D721Med (cell line): Measurements from ENCODE around the gene PPM1H.

Experiments used
- DNase-seq: peaks from one replicate; pipeline ENCODE4 v3.0.0; 2011; ENCODE audit warnings: low spot score; ENCODE audit not compliant: insufficient read length
- FAIRE-seq: peaks from 2 replicates; lab custom pipeline; 2011; peaks lifted over from hg19 to GRCh38; lab: Jason Lieb, UNC
- TF ChIP-seq, protein P1 (sequence below): IDR thresholded peaks from 2 replicates; pipeline ENCODE4 v1.5.1; 2012; ENCODE audit warnings: mild to moderate bottlenecking, control low read depth; ENCODE audit not compliant: insufficient read depth; ENCODE audit errors: missing control alignments

Gene PPM1H

GRCh38 chr12:62806244-62806836 lies 128.6 kb downstream of the PPM1H start:
- DNase-seq: no peak
- no peak for FAIRE-seq
- TF ChIP-seq, protein P1, sequence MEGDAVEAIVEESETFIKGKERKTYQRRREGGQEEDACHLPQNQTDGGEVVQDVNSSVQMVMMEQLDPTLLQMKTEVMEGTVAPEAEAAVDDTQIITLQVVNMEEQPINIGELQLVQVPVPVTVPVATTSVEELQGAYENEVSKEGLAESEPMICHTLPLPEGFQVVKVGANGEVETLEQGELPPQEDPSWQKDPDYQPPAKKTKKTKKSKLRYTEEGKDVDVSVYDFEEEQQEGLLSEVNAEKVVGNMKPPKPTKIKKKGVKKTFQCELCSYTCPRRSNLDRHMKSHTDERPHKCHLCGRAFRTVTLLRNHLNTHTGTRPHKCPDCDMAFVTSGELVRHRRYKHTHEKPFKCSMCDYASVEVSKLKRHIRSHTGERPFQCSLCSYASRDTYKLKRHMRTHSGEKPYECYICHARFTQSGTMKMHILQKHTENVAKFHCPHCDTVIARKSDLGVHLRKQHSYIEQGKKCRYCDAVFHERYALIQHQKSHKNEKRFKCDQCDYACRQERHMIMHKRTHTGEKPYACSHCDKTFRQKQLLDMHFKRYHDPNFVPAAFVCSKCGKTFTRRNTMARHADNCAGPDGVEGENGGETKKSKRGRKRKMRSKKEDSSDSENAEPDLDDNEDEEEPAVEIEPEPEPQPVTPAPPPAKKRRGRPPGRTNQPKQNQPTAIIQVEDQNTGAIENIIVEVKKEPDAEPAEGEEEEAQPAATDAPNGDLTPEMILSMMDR: no peak

- no peak for DNase-seq
- TF ChIP-seq, protein P1: no peak
- no peak for FAIRE-seq
Observed at GRCh38 chr12:62805517-62805916, 129.4 kb downstream of the PPM1H start.

DNA sequence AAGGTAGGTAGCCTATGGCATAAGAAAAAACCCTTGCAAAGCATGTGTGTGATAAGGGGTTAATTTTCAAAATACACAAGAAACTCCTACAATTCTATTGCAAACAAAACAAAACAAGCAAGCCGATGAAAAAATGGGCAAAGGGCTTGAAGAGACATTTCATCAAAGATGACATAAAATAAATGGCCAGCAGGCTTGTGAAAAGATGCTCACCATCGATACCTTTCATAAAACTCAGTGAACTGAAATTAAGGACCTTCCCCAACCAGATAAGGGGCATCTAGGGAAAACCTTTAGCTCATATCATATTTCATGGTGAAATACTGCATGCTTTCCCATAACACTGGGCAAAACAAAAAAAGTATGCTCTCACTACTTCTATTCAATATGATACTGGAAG lies 131.2 kb downstream of the PPM1H start:
- TF ChIP-seq, protein P1: no peak
- DNase-seq: no peak
- no peak for FAIRE-seq

DNA sequence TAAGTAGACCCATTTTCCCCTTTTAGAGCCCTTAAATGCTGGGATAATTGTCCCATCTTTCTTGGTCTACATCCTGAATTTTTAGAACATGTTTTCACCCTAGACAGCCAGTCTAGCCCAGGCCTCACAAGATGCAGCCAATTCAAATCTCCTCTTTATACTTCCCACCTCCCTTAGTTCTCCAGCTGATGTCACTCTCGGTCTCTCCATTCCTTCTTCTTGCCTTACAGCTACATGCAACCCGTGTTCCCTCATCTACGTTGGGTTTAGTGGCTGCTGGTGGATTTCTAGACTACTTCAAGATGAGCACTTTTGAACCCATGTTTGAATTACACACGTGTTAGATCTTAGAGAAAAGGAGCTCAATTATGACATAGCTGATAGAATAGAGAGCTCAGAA lies 132.0 kb downstream of the PPM1H start:
- FAIRE-seq (no peak), DNase-seq (no peak)
- TF ChIP-seq, protein P1: peak; percentile 8

DNA sequence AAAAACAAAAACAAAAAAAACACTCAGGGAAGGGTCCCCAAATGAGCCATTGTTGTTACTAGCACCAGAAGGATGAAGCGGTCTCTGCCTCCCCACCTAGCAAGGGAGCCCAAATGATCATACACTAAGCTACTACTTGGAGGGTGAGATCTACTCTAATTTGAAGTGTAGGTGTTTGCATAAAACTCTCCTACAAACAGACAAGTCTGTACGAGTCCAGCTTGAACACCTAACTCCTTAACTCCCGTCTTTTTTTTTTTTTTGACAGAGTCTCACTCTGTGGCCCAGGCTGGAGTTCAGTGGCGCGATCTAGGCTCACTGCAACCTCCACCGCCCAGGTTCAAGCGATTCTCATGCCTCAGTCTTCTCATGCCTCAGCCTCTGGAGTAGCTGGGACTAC lies 132.6 kb downstream of the PPM1H start:
- no peak for DNase-seq
- FAIRE-seq: no peak
- TF ChIP-seq, protein P1: no peak

- DNase-seq (no peak), FAIRE-seq (no peak)
- TF ChIP-seq, protein P1: no peak
Observed at GRCh38 chr12:62801796-62802195, 133.2 kb downstream of the PPM1H start.

GRCh38 chr12:62800707-62801400 lies 134.1 kb downstream of the PPM1H start:
- DNase-seq (no peak), FAIRE-seq (no peak)
- TF ChIP-seq, protein P1: no peak
